B cell (primary cell): ENCODE data around the gene PDGFRA. TPM values are rescaled to one million over a fixed set of nuclear protein-coding genes. Genes with fewer than 3 reads are reported as not detected.

Experiments
- ATAC-seq: fragments of 200-7000 bp; cut with Tn5 transposase; one replicate; pipeline ENCODE4 v1.10.0; 2021; ENCODE audit warnings: low read depth, mild to moderate bottlenecking, moderate number of reproducible peaks, moderate library complexity
- CTCF ChIA-PET: fragments of 350-600 bp; sonication (Branson Sonifier 250); formaldehyde crosslinking; loops from one replicate; lab custom pipeline; 2021; ENCODE audit warnings: antibody characterized with exemption, inconsistent platforms; lab: Charles Lee
- POLR2A ChIA-PET: fragments of 350-600 bp; sonication (Branson Sonifier 250); formaldehyde crosslinking; loops from one replicate; lab custom pipeline; 2021; ENCODE audit warnings: antibody characterized with exemption; lab: Charles Lee
- DNase-seq: peaks from one replicate; pipeline ENCODE4 v3.0.0; 2013
- H2AFZ ChIP-seq: 2 replicates; pipeline ENCODE4 v1.6.1; 2012; ENCODE audit warnings: mild to moderate bottlenecking, low read depth, low read length; ENCODE audit not compliant: insufficient read depth, poor library complexity, severe bottlenecking
- H3K27ac ChIP-seq, 2 donors: 1 replicate in 1 of 2; 2 replicates in 1 of 2; pipeline ENCODE4 v1.5.1; 2012 to 2013; ENCODE audit warnings: low read length in 2 of 2, mild to moderate bottlenecking in 2 of 2, moderate library complexity in 1 of 2
- H3K27me3 ChIP-seq, 4 experiments: fragments of 200-600 bp in 1 of 4; sonication (generic) in 1 of 4; replicated peaks in 1 of 4; 1 replicate in 2 of 4; 2 replicates in 2 of 4; pipeline versions ENCODE4 v1.6.1 to v1.7.0; 2013 to 2016; ENCODE audit warnings: low read length in 3 of 4, mild to moderate bottlenecking in 2 of 4, mixed read lengths in 1 of 4, moderate library complexity in 1 of 4; ENCODE audit not compliant: insufficient read depth in 4 of 4, control insufficient read depth in 3 of 4; ENCODE audit errors: control extremely low read depth in 1 of 4
- H3K36me3 ChIP-seq, 2 experiments: replicated peaks in 1 of 2; 1 replicate in 1 of 2; 2 replicates in 1 of 2; pipeline versions ENCODE4 v1.6.1 to v1.7.1; 2013; ENCODE audit warnings: low read length in 1 of 2; ENCODE audit not compliant: insufficient read depth in 2 of 2, control insufficient read depth in 1 of 2; ENCODE audit errors: control extremely low read depth in 1 of 2, extremely low read depth in 1 of 2
- H3K4me1 ChIP-seq, 2 donors: fragments of 200-600 bp in 1 of 2; sonication (generic) in 1 of 2; 1 replicate in 1 of 2; 2 replicates in 1 of 2; pipeline versions ENCODE4 v1.5.1 to v1.6.1; 2013 to 2017; ENCODE audit warnings: low read length in 2 of 2; ENCODE audit not compliant: control insufficient read depth in 2 of 2, insufficient read depth in 2 of 2
- H3K4me2 ChIP-seq: replicated peaks from 2 replicates; pipeline ENCODE3; 2012; ENCODE audit warnings: mild to moderate bottlenecking, low read depth, low read length; ENCODE audit not compliant: poor library complexity, severe bottlenecking
- H3K4me3 ChIP-seq, 5 experiments: fragments of 200-600 bp in 1 of 5; sonication (generic) in 1 of 5; 1 replicate in 3 of 5; 2 replicates in 2 of 5; pipeline versions ENCODE4 v1.5.1 to v1.7.0; 2011 to 2016; ENCODE audit warnings: low read length in 4 of 5, mild to moderate bottlenecking in 4 of 5, low read depth in 2 of 5, control low read depth in 1 of 5, moderate library complexity in 1 of 5; ENCODE audit not compliant: insufficient read depth in 1 of 5; ENCODE audit errors: control extremely low read depth in 1 of 5, extremely low read depth in 1 of 5
- H3K79me2 ChIP-seq: fragments of 200-600 bp; sonication (generic); one replicate; pipeline ENCODE4 v1.6.0; 2016; ENCODE audit warnings: low read length; ENCODE audit not compliant: control insufficient read depth, insufficient read depth
- H3K9ac ChIP-seq: fragments of 200-600 bp; sonication (generic); 2 replicates; pipeline ENCODE4 v1.6.1; 2017; ENCODE audit warnings: mild to moderate bottlenecking, low read length, moderate library complexity
- H3K9me3 ChIP-seq, 3 donors: one replicate each; pipeline versions ENCODE4 v1.6.1 to v1.7.1; 2013; ENCODE audit warnings: low read length in 2 of 3; ENCODE audit not compliant: control insufficient read depth in 2 of 3, insufficient read depth in 1 of 3; ENCODE audit errors: control extremely low read depth in 1 of 3
- H4K20me1 ChIP-seq: 2 replicates; pipeline ENCODE4 v1.6.0; 2012; ENCODE audit warnings: mild to moderate bottlenecking, low read length; ENCODE audit not compliant: insufficient read depth, control insufficient read depth, poor library complexity, severe bottlenecking
- H3K27ac Mint-ChIP-seq: one replicate; pipeline ENCODE4 v1.8.0; 2021; ENCODE audit warnings: mixed read lengths
- H3K27me3 Mint-ChIP-seq: one replicate; pipeline ENCODE4 v1.8.0; 2021; ENCODE audit warnings: mixed read lengths
- H3K4me1 Mint-ChIP-seq: one replicate; pipeline ENCODE4 v1.8.0; 2021; ENCODE audit warnings: mixed read lengths
- H3K4me3 Mint-ChIP-seq: one replicate; pipeline ENCODE4 v1.8.0; 2021; ENCODE audit warnings: mixed read lengths
- H3K9me3 Mint-ChIP-seq: one replicate; pipeline ENCODE4 v1.8.0; 2022; ENCODE audit warnings: mixed read lengths; ENCODE audit not compliant: insufficient read depth
- CTCF ChIP-seq: fragments of 200-600 bp; IDR thresholded peaks from one replicate; pipeline ENCODE4 v1.8.0; 2022; ENCODE audit warnings: antibody characterized with exemption, mild to moderate bottlenecking
- EZH2 ChIP-seq: IDR thresholded peaks from 2 replicates; pipeline ENCODE4 v1.6.1; 2012; ENCODE audit warnings: borderline replicate concordance, low read depth, mild to moderate bottlenecking, moderate library complexity, low read length; ENCODE audit not compliant: insufficient read depth, poor library complexity, severe bottlenecking
- WGBS: methylation state at CpG from one replicate; pipeline ENCODE4 v1.1.5; 2013; ENCODE audit warnings: missing lambda C conversion rate; ENCODE audit not compliant: insufficient coverage; 5-methylcytosine and 5-hydroxymethylcytosine counted together
- intact Hi-C: fragments of 100-400 bp; cut with micrococcal nuclease; formaldehyde crosslinking; loops from one replicate; pipeline ENCODE4 v1.10.0; 2022
- polyA plus RNA-seq: library from polyadenylated mRNA; depleted of rRNA; stranded (reverse); fragments of >200 nt; gene quantifications from 2 replicates; pipeline ENCODE4 v1.2.3, GENCODE V29; 2012
- total RNA-seq, 2 donors: library from RNA; stranded (reverse); fragments of 120-200 nt in 1 of 2; gene quantifications; 1 replicate in 1 of 2; 2 replicates in 1 of 2; pipeline versions ENCODE4 v1.2.3 to v1.2.4, GENCODE V29; 2013 to 2022

The PDGFRA gene
- total and polyA plus RNA-seq, 2 donors (not counting 1 experiment from before 2014, with no cell fraction given), result not detected

- H3K4me3 ChIP-seq, result peak overlapping the region; percentile 34 to 70 (median 51)
- ChIA-PET CTCF (interaction anchor here (0.6 to 4.5 kb wide), 49 partner anchors 9 to 1868 kb away, joined by 3 to 96 read pairs (median 4); no protein-coding TSS in a partner anchor), POLR2A (no interaction called here)
- peaks cover 45% of the 10 kb centered on the region in 2 donors for H3K4me1 ChIP-seq
- no peaks in the 10 kb centered on the region for H3K79me2 ChIP-seq
- peak overlapping the region; percentile 81 for H2AFZ ChIP-seq
- H3K9me3 Mint-ChIP-seq, result no peaks in the 10 kb centered on the region
- peak overlapping the region; percentile 93 for H3K4me2 ChIP-seq
- H3K27me3 Mint-ChIP-seq, result peaks cover 57% of the 10 kb centered on the region
- peaks cover 0 to 37% (median 0%) of the 10 kb centered on the region in 3 donors for H3K9me3 ChIP-seq
- 2% methylated on average over 58 of the region's 67 CpGs for WGBS
- no peak overlapping the region for H3K27ac ChIP-seq
- ATAC-seq (peak; percentile 78), DNase-seq (peak; percentile 82)
- peaks cover 0 to 56% (median 38%) of the 10 kb centered on the region in 4 experiments for H3K27me3 ChIP-seq
- H3K4me3 Mint-ChIP-seq, result peak overlapping the region; percentile 86
- no peaks in the 10 kb centered on the region for H3K36me3 ChIP-seq
- peak; percentile 96 for TF ChIP-seq CTCF
- no peak for TF ChIP-seq EZH2
- peak overlapping the region; percentile 2 for H3K27ac Mint-ChIP-seq
- H4K20me1 ChIP-seq, result no peaks in the 10 kb centered on the region
- peaks cover 31% of the 10 kb centered on the region for H3K4me1 Mint-ChIP-seq
- peak overlapping the region; percentile 71 for H3K9ac ChIP-seq
- intact Hi-C loops, result loop anchor here (1.0 to 5.0 kb wide), 6 partner anchors 304 to 1857 kb away; no protein-coding TSS in a partner anchor
Measured at GRCh38 chr4:54233697-54234496, 4.8 kb downstream of the PDGFRA start.
